CD4-positive, alpha-beta T cell (primary cell): Measurements from ENCODE around the gene ERI3. TPM values are rescaled to one million over a fixed set of nuclear protein-coding genes. Genes with fewer than 3 reads are reported as not detected.

ENCODE experiments used
- ATAC-seq: fragments of 200-7000 bp; cut with Tn5 transposase; one replicate; pipeline ENCODE4 v1.10.0; 2022; ENCODE audit warnings: mild to moderate bottlenecking; ENCODE audit not compliant: poor library complexity
- CTCF ChIA-PET: fragments of 350-600 bp; sonication (Branson Sonifier 250); formaldehyde crosslinking; loops from one replicate; lab custom pipeline; 2021; ENCODE audit warnings: antibody characterized with exemption, inconsistent platforms; lab: Charles Lee
- POLR2A ChIA-PET: fragments of 350-600 bp; sonication (Branson Sonifier 250); formaldehyde crosslinking; loops from one replicate; lab custom pipeline; 2021; ENCODE audit warnings: antibody characterized with exemption, inconsistent platforms; lab: Charles Lee
- DNase-seq, 14 experiments: peaks; one replicate each; pipeline ENCODE4 v3.0.0-alpha.2; 2013 to 2020; ENCODE audit warnings: mixed read lengths in 2 of 14
- H3K27ac ChIP-seq, 2 donors: one replicate each; pipeline versions ENCODE4 v1.5.1 to v1.7.0; 2013; ENCODE audit warnings: low read length in 2 of 2, low read depth in 1 of 2, mild to moderate bottlenecking in 1 of 2
- H3K27me3 ChIP-seq, 2 experiments: 1 replicate in 1 of 2; 2 replicates in 1 of 2; pipeline versions ENCODE4 v1.6.1 to v1.7.0; 2013; ENCODE audit warnings: low read length in 2 of 2, control low read depth in 1 of 2, mild to moderate bottlenecking in 1 of 2, moderate library complexity in 1 of 2; ENCODE audit not compliant: insufficient read depth in 2 of 2, control insufficient read depth in 1 of 2
- H3K36me3 ChIP-seq: one replicate; pipeline ENCODE4 v1.6.1; 2013; ENCODE audit warnings: low read length, control low read depth; ENCODE audit not compliant: insufficient read depth
- H3K4me1 ChIP-seq: one replicate; pipeline ENCODE4 v1.6.1; 2013; ENCODE audit warnings: low read length, control low read depth; ENCODE audit not compliant: insufficient read depth
- H3K4me3 ChIP-seq: one replicate; pipeline ENCODE4 v1.5.1; 2013; ENCODE audit warnings: mild to moderate bottlenecking, low read length, moderate library complexity
- H3K9me3 ChIP-seq, 2 experiments: 1 replicate in 1 of 2; 2 replicates in 1 of 2; pipeline versions ENCODE4 v1.6.1 to v1.7.0; 2013; ENCODE audit warnings: low read length in 2 of 2, mild to moderate bottlenecking in 2 of 2, control low read depth in 1 of 2, moderate library complexity in 1 of 2; ENCODE audit not compliant: control insufficient read depth in 1 of 2, insufficient read depth in 1 of 2
- H3K27ac Mint-ChIP-seq: one replicate; pipeline ENCODE4 v1.8.0; 2020; ENCODE audit warnings: mixed read lengths
- H3K27me3 Mint-ChIP-seq: one replicate; pipeline ENCODE4 v1.8.0; 2021; ENCODE audit warnings: mixed read lengths
- H3K36me3 Mint-ChIP-seq: one replicate; pipeline ENCODE4 v1.8.0; 2021; ENCODE audit warnings: low read depth, mixed read lengths
- H3K4me1 Mint-ChIP-seq: one replicate; pipeline ENCODE4 v1.8.0; 2021; ENCODE audit warnings: low read depth, mixed read lengths
- H3K4me3 Mint-ChIP-seq: one replicate; pipeline ENCODE4 v1.8.0; 2020; ENCODE audit warnings: mild to moderate bottlenecking, mixed read lengths
- H3K9me3 Mint-ChIP-seq: one replicate; pipeline ENCODE4 v1.8.0; 2020; ENCODE audit warnings: mixed read lengths
- intact Hi-C, 2 experiments: fragments of 100-400 bp; cut with DNase I in 1 of 2; cut with micrococcal nuclease in 1 of 2; formaldehyde crosslinking; loops; one replicate each; pipeline versions ENCODE4 v1.15.1 to v1.9.0; 2023 to 2025; cut with DNase I, micrococcal nuclease
- total RNA-seq, 174 experiments: library from RNA in 2 of 174; stranded (reverse) in 2 of 174; gene quantifications; one replicate each; pipeline ENCODE4 v1.2.3 and lab custom pipeline; 2021 to 2026
- TF ChIP-seq, protein P1 (sequence below): fragments of 200-600 bp; IDR thresholded peaks from one replicate; pipeline ENCODE4 v1.8.0; 2022; ENCODE audit warnings: antibody characterized with exemption, mild to moderate bottlenecking

The ERI3 gene
- total RNA-seq, 2 experiments from 2014 or later = 19.7 to 20.7 TPM

DNA sequence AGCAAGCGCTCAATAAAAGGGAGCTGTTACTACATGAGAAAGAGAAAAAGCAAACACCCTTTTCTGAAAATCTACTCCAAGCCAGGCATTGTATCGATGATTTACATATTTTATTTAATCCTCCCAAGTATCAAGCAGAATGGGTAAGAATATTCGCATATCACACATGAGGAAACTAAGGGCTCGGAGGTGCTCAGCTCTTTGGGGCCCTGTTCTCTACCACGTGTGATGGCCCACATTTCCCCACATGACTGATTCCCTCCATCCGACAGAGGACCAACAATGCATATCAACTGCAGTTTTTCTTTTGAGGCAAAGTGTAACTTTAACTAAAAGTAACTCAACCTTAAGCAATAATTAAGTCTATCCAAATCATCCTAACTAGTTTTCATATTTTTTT is 8.2 kb downstream of the ERI3 start:
- TF ChIP-seq, protein P1, sequence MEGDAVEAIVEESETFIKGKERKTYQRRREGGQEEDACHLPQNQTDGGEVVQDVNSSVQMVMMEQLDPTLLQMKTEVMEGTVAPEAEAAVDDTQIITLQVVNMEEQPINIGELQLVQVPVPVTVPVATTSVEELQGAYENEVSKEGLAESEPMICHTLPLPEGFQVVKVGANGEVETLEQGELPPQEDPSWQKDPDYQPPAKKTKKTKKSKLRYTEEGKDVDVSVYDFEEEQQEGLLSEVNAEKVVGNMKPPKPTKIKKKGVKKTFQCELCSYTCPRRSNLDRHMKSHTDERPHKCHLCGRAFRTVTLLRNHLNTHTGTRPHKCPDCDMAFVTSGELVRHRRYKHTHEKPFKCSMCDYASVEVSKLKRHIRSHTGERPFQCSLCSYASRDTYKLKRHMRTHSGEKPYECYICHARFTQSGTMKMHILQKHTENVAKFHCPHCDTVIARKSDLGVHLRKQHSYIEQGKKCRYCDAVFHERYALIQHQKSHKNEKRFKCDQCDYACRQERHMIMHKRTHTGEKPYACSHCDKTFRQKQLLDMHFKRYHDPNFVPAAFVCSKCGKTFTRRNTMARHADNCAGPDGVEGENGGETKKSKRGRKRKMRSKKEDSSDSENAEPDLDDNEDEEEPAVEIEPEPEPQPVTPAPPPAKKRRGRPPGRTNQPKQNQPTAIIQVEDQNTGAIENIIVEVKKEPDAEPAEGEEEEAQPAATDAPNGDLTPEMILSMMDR = no peak
- DNase-seq (no peak), ATAC-seq (no peak)
- H3K4me1 Mint-ChIP-seq = peaks cover 55% of the 10 kb centered on the region
- no peak overlapping the region for H3K4me3 Mint-ChIP-seq
- H3K36me3 Mint-ChIP-seq = peaks cover 11% of the 10 kb centered on the region
- H3K27ac ChIP-seq = no peak overlapping the region
- no peaks in the 10 kb centered on the region for H3K27me3 Mint-ChIP-seq
- ChIA-PET POLR2A (no interaction called here), CTCF (no interaction called here)
- no peak overlapping the region for H3K4me3 ChIP-seq
- H3K36me3 ChIP-seq = no peaks in the 10 kb centered on the region
- no peak overlapping the region for H3K27ac Mint-ChIP-seq
- H3K9me3 Mint-ChIP-seq = no peaks in the 10 kb centered on the region
- intact Hi-C loops = no loop called here
- no peaks in the 10 kb centered on the region for H3K9me3 ChIP-seq
- no peaks in the 10 kb centered on the region for H3K4me1 ChIP-seq
- H3K27me3 ChIP-seq = no peaks in the 10 kb centered on the region

DNA sequence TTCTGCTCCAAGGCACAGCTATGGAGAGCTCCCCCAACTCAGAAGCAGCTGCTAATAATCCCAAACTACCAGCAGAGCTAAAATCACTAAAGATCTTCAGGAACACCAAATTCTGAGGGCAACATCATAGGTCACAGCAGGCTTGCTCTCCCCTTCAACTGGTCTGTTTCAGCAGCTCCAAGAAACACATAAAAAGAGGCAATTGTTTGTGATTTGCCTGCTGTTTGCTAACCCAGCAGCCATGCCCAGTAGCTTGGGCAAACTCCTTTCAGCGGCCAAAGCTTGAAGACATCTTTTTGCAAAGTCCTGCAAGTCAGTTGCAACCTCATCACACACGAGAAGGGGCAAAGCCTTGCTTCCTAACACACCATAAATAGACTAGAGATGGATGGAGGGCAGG is 8.9 kb downstream of the ERI3 start:
- H3K4me1 Mint-ChIP-seq = peaks cover 50% of the 10 kb centered on the region
- no peak overlapping the region for H3K27ac Mint-ChIP-seq
- H3K4me3 Mint-ChIP-seq = no peak overlapping the region
- Histone ChIP-seq H3K36me3 (no peaks in the 10 kb centered on the region), H3K4me3 (no peak overlapping the region), H3K9me3 (no peaks in the 10 kb centered on the region), H3K27me3 (no peaks in the 10 kb centered on the region), H3K4me1 (no peaks in the 10 kb centered on the region), H3K27ac (no peak overlapping the region)
- ATAC-seq = no peak
- H3K9me3 Mint-ChIP-seq = no peaks in the 10 kb centered on the region
- ChIA-PET CTCF (no interaction called here), POLR2A (no interaction called here)
- no peaks in the 10 kb centered on the region for H3K27me3 Mint-ChIP-seq
- TF ChIP-seq, protein P1 = no peak
- intact Hi-C loops = no loop called here
- no peak for DNase-seq
- H3K36me3 Mint-ChIP-seq = peaks cover 6% of the 10 kb centered on the region

DNA sequence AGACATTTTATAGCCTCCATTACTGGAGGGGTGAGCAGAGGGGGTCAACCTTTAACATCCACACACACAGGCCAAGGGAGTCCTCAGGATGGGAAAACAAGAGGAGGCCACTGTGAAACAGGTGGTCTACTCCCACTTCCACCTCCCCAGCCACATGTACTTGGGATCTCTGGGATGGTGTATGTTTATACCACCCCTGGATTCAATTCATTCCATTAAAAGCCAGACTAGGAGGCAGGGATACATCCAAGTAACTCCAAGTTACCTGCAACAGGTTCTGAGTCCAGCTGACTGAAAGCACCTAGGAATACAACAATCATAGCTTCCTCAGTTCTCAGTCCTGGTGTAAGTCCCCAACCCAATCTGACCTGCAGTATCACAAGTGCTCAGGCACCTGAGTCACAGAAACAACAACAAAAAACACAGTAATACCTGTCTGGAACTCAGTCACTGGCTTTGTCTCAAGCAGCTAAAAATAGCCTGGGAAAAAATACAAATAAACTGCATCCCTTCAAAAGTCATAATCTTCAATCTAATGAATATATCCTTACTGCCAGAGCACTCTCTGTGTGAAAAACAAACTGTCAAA is 9.8 kb downstream of the ERI3 start:
- no peak overlapping the region for H3K4me3 Mint-ChIP-seq
- no peaks in the 10 kb centered on the region for H3K36me3 ChIP-seq
- intact Hi-C loops = no loop called here
- no peak overlapping the region for H3K27ac Mint-ChIP-seq
- no peaks in the 10 kb centered on the region for H3K27me3 Mint-ChIP-seq
- H3K27ac ChIP-seq = no peak overlapping the region
- CTCF ChIA-PET = no interaction called here
- H3K27me3 ChIP-seq = no peaks in the 10 kb centered on the region
- no peak for DNase-seq
- ATAC-seq = no peak
- H3K4me1 Mint-ChIP-seq = peaks cover 49% of the 10 kb centered on the region
- POLR2A ChIA-PET = no interaction called here
- TF ChIP-seq, protein P1 = no peak
- H3K36me3 Mint-ChIP-seq = peaks cover 12% of the 10 kb centered on the region
- H3K4me1 ChIP-seq = no peaks in the 10 kb centered on the region
- H3K4me3 ChIP-seq = no peak overlapping the region
- no peaks in the 10 kb centered on the region for H3K9me3 Mint-ChIP-seq
- H3K9me3 ChIP-seq = no peaks in the 10 kb centered on the region
